B cell (primary cell): ENCODE results near the gene SLF2. TPM values are rescaled to one million over a fixed set of nuclear protein-coding genes. Genes with fewer than 3 reads are reported as not detected.

Source experiments
- ATAC-seq: fragments of 200-7000 bp; cut with Tn5 transposase; one replicate; pipeline ENCODE4 v1.10.0; 2021; ENCODE audit warnings: low read depth, mild to moderate bottlenecking, moderate number of reproducible peaks, moderate library complexity
- CTCF ChIA-PET: fragments of 350-600 bp; sonication (Branson Sonifier 250); formaldehyde crosslinking; loops from one replicate; lab custom pipeline; 2021; ENCODE audit warnings: antibody characterized with exemption, inconsistent platforms; lab: Charles Lee
- POLR2A ChIA-PET: fragments of 350-600 bp; sonication (Branson Sonifier 250); formaldehyde crosslinking; loops from one replicate; lab custom pipeline; 2021; ENCODE audit warnings: antibody characterized with exemption; lab: Charles Lee
- DNase-seq: peaks from one replicate; pipeline ENCODE4 v3.0.0; 2013
- H2AFZ ChIP-seq: 2 replicates; pipeline ENCODE4 v1.6.1; 2012; ENCODE audit warnings: mild to moderate bottlenecking, low read depth, low read length; ENCODE audit not compliant: insufficient read depth, poor library complexity, severe bottlenecking
- H3K27ac ChIP-seq, 2 donors: 1 replicate in 1 of 2; 2 replicates in 1 of 2; pipeline ENCODE4 v1.5.1; 2012 to 2013; ENCODE audit warnings: low read length in 2 of 2, mild to moderate bottlenecking in 2 of 2, moderate library complexity in 1 of 2
- H3K27me3 ChIP-seq, 4 experiments: fragments of 200-600 bp in 1 of 4; sonication (generic) in 1 of 4; replicated peaks in 1 of 4; 1 replicate in 2 of 4; 2 replicates in 2 of 4; pipeline versions ENCODE4 v1.6.1 to v1.7.0; 2013 to 2016; ENCODE audit warnings: low read length in 3 of 4, mild to moderate bottlenecking in 2 of 4, mixed read lengths in 1 of 4, moderate library complexity in 1 of 4; ENCODE audit not compliant: insufficient read depth in 4 of 4, control insufficient read depth in 3 of 4; ENCODE audit errors: control extremely low read depth in 1 of 4
- H3K36me3 ChIP-seq, 2 experiments: replicated peaks in 1 of 2; 1 replicate in 1 of 2; 2 replicates in 1 of 2; pipeline versions ENCODE4 v1.6.1 to v1.7.1; 2013; ENCODE audit warnings: low read length in 1 of 2; ENCODE audit not compliant: insufficient read depth in 2 of 2, control insufficient read depth in 1 of 2; ENCODE audit errors: control extremely low read depth in 1 of 2, extremely low read depth in 1 of 2
- H3K4me1 ChIP-seq, 2 donors: fragments of 200-600 bp in 1 of 2; sonication (generic) in 1 of 2; 1 replicate in 1 of 2; 2 replicates in 1 of 2; pipeline versions ENCODE4 v1.5.1 to v1.6.1; 2013 to 2017; ENCODE audit warnings: low read length in 2 of 2; ENCODE audit not compliant: control insufficient read depth in 2 of 2, insufficient read depth in 2 of 2
- H3K4me2 ChIP-seq: replicated peaks from 2 replicates; pipeline ENCODE3; 2012; ENCODE audit warnings: mild to moderate bottlenecking, low read depth, low read length; ENCODE audit not compliant: poor library complexity, severe bottlenecking
- H3K4me3 ChIP-seq, 5 experiments: fragments of 200-600 bp in 1 of 5; sonication (generic) in 1 of 5; 1 replicate in 3 of 5; 2 replicates in 2 of 5; pipeline versions ENCODE4 v1.5.1 to v1.7.0; 2011 to 2016; ENCODE audit warnings: low read length in 4 of 5, mild to moderate bottlenecking in 4 of 5, low read depth in 2 of 5, control low read depth in 1 of 5, moderate library complexity in 1 of 5; ENCODE audit not compliant: insufficient read depth in 1 of 5; ENCODE audit errors: control extremely low read depth in 1 of 5, extremely low read depth in 1 of 5
- H3K79me2 ChIP-seq: fragments of 200-600 bp; sonication (generic); one replicate; pipeline ENCODE4 v1.6.0; 2016; ENCODE audit warnings: low read length; ENCODE audit not compliant: control insufficient read depth, insufficient read depth
- H3K9ac ChIP-seq: fragments of 200-600 bp; sonication (generic); 2 replicates; pipeline ENCODE4 v1.6.1; 2017; ENCODE audit warnings: mild to moderate bottlenecking, low read length, moderate library complexity
- H3K9me3 ChIP-seq, 3 donors: one replicate each; pipeline versions ENCODE4 v1.6.1 to v1.7.1; 2013; ENCODE audit warnings: low read length in 2 of 3; ENCODE audit not compliant: control insufficient read depth in 2 of 3, insufficient read depth in 1 of 3; ENCODE audit errors: control extremely low read depth in 1 of 3
- H4K20me1 ChIP-seq: 2 replicates; pipeline ENCODE4 v1.6.0; 2012; ENCODE audit warnings: mild to moderate bottlenecking, low read length; ENCODE audit not compliant: insufficient read depth, control insufficient read depth, poor library complexity, severe bottlenecking
- H3K27ac Mint-ChIP-seq: one replicate; pipeline ENCODE4 v1.8.0; 2021; ENCODE audit warnings: mixed read lengths
- H3K27me3 Mint-ChIP-seq: one replicate; pipeline ENCODE4 v1.8.0; 2021; ENCODE audit warnings: mixed read lengths
- H3K4me1 Mint-ChIP-seq: one replicate; pipeline ENCODE4 v1.8.0; 2021; ENCODE audit warnings: mixed read lengths
- H3K4me3 Mint-ChIP-seq: one replicate; pipeline ENCODE4 v1.8.0; 2021; ENCODE audit warnings: mixed read lengths
- H3K9me3 Mint-ChIP-seq: one replicate; pipeline ENCODE4 v1.8.0; 2022; ENCODE audit warnings: mixed read lengths; ENCODE audit not compliant: insufficient read depth
- EZH2 ChIP-seq: IDR thresholded peaks from 2 replicates; pipeline ENCODE4 v1.6.1; 2012; ENCODE audit warnings: borderline replicate concordance, low read depth, mild to moderate bottlenecking, moderate library complexity, low read length; ENCODE audit not compliant: insufficient read depth, poor library complexity, severe bottlenecking
- WGBS: methylation state at CpG from one replicate; pipeline ENCODE4 v1.1.5; 2013; ENCODE audit warnings: missing lambda C conversion rate; ENCODE audit not compliant: insufficient coverage; 5-methylcytosine and 5-hydroxymethylcytosine counted together
- intact Hi-C: fragments of 100-400 bp; cut with micrococcal nuclease; formaldehyde crosslinking; loops from one replicate; pipeline ENCODE4 v1.10.0; 2022
- polyA plus RNA-seq: library from polyadenylated mRNA; depleted of rRNA; stranded (reverse); fragments of >200 nt; gene quantifications from 2 replicates; pipeline ENCODE4 v1.2.3, GENCODE V29; 2012
- total RNA-seq, 2 donors: library from RNA; stranded (reverse); fragments of 120-200 nt in 1 of 2; gene quantifications; 1 replicate in 1 of 2; 2 replicates in 1 of 2; pipeline versions ENCODE4 v1.2.3 to v1.2.4, GENCODE V29; 2013 to 2022
- TF ChIP-seq, protein P1 (sequence below): fragments of 200-600 bp; IDR thresholded peaks from one replicate; pipeline ENCODE4 v1.8.0; 2022; ENCODE audit warnings: antibody characterized with exemption, mild to moderate bottlenecking

SLF2 gene
- total and polyA plus RNA-seq, 2 donors (not counting 1 experiment from before 2014, with no cell fraction given): 11.8 to 65.6 TPM

DNA sequence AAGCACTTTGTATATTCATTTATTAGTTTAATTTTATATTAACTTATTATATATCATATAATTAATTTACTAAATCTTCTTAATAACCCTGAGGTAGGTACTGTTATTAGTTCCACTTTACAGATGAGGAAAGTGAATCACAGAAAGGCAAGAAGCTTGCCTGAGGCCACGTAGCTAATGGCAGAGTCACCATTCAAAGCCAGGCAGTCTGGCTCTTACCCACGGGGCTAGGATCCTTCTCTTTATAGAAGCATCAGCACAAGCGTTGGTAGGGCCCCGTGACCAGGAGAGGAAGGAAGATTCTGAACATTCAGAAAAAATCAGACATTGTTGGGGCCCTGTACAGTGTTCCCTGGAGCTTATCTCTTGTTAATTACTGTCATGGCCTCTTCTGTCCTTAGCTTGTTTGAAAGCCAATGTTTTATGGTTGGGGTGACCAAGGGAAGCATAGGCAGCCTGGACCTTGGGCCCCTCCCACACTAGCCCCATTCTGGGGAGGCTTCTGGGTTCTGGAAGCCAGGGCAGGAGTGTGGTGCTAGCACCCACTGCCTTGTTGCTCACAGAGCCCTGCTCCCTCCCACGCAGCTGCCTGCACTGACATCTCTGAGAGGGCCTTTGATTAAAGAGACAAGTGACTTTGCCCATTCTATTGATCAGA is 31.1 kb upstream of the SLF2 start:
- H3K9ac ChIP-seq: no peak overlapping the region
- CTCF ChIA-PET: interaction anchor here (1.2 kb wide), 1 partner anchor 9 kb away, joined by 3 read pairs; no protein-coding TSS in a partner anchor
- H3K4me3 Mint-ChIP-seq: no peak overlapping the region

GRCh38 chr10:100882252-100882651 is 30.5 kb upstream of the SLF2 start:
- no peak for ATAC-seq
- no peak overlapping the region for H3K4me3 Mint-ChIP-seq
- no peaks in the 10 kb centered on the region for H3K4me1 Mint-ChIP-seq
- H3K4me1 ChIP-seq: no peaks in the 10 kb centered on the region
- no peak overlapping the region for H3K27ac ChIP-seq
- no peaks in the 10 kb centered on the region for H3K9me3 Mint-ChIP-seq
- H3K4me3 ChIP-seq: no peak overlapping the region
- no peak overlapping the region for H2AFZ ChIP-seq
- no peak for DNase-seq
- no peak overlapping the region for H3K9ac ChIP-seq
- 76% methylated on average over 5 of the region's 8 CpGs for WGBS
- H3K36me3 ChIP-seq: no peaks in the 10 kb centered on the region
- no peak overlapping the region for H3K4me2 ChIP-seq
- H3K79me2 ChIP-seq: no peaks in the 10 kb centered on the region
- no peak overlapping the region for H3K27ac Mint-ChIP-seq
- POLR2A ChIA-PET: no interaction called here
- H3K27me3 ChIP-seq: peaks cover 0 to 6% (median 2%) of the 10 kb centered on the region in 4 experiments
- intact Hi-C loops: no loop called here
- H4K20me1 ChIP-seq: no peaks in the 10 kb centered on the region
- CTCF ChIA-PET: interaction anchor here (1.2 kb wide), 1 partner anchor 10 kb away, joined by 3 read pairs; no protein-coding TSS in a partner anchor
- no peaks in the 10 kb centered on the region for H3K9me3 ChIP-seq
- TF ChIP-seq EZH2: no peak
- peaks cover 8% of the 10 kb centered on the region for H3K27me3 Mint-ChIP-seq

More for the DNA sequence above, 31.1 kb upstream of the SLF2 start:
- H3K27me3 ChIP-seq: peaks cover 0 to 8% (median 3%) of the 10 kb centered on the region in 4 experiments
- no peaks in the 10 kb centered on the region for H3K4me1 ChIP-seq
- no peaks in the 10 kb centered on the region for H3K36me3 ChIP-seq
- no peak overlapping the region for H2AFZ ChIP-seq
- H3K4me2 ChIP-seq: no peak overlapping the region
- H3K27me3 Mint-ChIP-seq: peaks cover 13% of the 10 kb centered on the region
- H3K9me3 Mint-ChIP-seq: no peaks in the 10 kb centered on the region
- no peak overlapping the region for H3K27ac Mint-ChIP-seq
- no peak for ATAC-seq
- H3K4me1 Mint-ChIP-seq: no peaks in the 10 kb centered on the region
- POLR2A ChIA-PET: no interaction called here
- intact Hi-C loops: no loop called here
- TF ChIP-seq, protein P1, sequence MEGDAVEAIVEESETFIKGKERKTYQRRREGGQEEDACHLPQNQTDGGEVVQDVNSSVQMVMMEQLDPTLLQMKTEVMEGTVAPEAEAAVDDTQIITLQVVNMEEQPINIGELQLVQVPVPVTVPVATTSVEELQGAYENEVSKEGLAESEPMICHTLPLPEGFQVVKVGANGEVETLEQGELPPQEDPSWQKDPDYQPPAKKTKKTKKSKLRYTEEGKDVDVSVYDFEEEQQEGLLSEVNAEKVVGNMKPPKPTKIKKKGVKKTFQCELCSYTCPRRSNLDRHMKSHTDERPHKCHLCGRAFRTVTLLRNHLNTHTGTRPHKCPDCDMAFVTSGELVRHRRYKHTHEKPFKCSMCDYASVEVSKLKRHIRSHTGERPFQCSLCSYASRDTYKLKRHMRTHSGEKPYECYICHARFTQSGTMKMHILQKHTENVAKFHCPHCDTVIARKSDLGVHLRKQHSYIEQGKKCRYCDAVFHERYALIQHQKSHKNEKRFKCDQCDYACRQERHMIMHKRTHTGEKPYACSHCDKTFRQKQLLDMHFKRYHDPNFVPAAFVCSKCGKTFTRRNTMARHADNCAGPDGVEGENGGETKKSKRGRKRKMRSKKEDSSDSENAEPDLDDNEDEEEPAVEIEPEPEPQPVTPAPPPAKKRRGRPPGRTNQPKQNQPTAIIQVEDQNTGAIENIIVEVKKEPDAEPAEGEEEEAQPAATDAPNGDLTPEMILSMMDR: no peak
- TF ChIP-seq EZH2: no peak
- H4K20me1 ChIP-seq: no peaks in the 10 kb centered on the region
- H3K9me3 ChIP-seq: no peaks in the 10 kb centered on the region
- no peak overlapping the region for H3K4me3 ChIP-seq
- no peak for DNase-seq
- no peaks in the 10 kb centered on the region for H3K79me2 ChIP-seq
- 90% methylated on average over 2 of the region's 5 CpGs for WGBS
- no peak overlapping the region for H3K27ac ChIP-seq
